Measurements from ENCODE around the gene MUC6.

MUC6 gene

DNA sequence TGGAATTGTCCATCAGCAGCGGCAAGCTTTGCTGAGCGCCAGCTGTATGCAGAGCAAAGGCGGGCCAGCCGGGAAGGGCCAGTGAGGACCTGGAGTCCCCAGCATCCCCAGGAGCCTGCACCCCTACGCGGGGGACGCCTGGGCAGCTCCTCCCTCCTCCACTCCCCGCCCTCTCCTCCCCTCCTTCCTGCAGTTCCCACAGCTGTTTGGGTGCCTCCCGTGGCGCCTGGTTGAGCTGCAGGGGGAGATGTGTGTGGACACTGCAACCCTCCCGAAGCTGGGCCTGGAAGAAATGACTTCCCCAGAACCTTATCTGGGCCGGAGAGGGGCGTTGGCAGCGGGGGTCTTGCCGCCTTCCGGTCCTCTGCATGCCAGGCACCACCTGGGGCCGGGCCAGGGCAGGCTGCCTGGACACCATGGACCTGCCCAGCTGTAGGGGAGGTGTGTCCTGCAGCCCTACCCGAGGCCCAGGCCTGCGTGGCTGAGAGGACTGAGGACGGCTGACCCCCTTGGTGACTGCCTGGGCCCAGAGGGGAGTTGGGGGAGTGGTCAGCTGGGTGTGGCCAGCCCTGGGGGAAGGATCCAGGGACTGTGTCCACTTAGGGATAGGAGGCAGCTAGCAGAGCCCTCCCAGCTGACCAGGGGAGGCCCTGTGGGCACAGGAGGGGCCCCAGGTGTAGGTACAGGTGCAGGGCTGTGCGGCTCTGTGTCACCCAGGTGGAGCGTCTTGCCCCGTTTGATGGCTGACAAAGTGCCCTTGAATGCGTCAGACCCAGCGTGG lies 16.8 kb upstream of the MUC6 start:
- TF ChIP-seq, protein P1, sequence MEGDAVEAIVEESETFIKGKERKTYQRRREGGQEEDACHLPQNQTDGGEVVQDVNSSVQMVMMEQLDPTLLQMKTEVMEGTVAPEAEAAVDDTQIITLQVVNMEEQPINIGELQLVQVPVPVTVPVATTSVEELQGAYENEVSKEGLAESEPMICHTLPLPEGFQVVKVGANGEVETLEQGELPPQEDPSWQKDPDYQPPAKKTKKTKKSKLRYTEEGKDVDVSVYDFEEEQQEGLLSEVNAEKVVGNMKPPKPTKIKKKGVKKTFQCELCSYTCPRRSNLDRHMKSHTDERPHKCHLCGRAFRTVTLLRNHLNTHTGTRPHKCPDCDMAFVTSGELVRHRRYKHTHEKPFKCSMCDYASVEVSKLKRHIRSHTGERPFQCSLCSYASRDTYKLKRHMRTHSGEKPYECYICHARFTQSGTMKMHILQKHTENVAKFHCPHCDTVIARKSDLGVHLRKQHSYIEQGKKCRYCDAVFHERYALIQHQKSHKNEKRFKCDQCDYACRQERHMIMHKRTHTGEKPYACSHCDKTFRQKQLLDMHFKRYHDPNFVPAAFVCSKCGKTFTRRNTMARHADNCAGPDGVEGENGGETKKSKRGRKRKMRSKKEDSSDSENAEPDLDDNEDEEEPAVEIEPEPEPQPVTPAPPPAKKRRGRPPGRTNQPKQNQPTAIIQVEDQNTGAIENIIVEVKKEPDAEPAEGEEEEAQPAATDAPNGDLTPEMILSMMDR (IDR thresholded peaks at IDR 0.05; ENCODE audit: low read depth, low read length), result no peak
- DNase-seq (ENCODE audit: extremely low read depth, low read depth), result no peak

DNA sequence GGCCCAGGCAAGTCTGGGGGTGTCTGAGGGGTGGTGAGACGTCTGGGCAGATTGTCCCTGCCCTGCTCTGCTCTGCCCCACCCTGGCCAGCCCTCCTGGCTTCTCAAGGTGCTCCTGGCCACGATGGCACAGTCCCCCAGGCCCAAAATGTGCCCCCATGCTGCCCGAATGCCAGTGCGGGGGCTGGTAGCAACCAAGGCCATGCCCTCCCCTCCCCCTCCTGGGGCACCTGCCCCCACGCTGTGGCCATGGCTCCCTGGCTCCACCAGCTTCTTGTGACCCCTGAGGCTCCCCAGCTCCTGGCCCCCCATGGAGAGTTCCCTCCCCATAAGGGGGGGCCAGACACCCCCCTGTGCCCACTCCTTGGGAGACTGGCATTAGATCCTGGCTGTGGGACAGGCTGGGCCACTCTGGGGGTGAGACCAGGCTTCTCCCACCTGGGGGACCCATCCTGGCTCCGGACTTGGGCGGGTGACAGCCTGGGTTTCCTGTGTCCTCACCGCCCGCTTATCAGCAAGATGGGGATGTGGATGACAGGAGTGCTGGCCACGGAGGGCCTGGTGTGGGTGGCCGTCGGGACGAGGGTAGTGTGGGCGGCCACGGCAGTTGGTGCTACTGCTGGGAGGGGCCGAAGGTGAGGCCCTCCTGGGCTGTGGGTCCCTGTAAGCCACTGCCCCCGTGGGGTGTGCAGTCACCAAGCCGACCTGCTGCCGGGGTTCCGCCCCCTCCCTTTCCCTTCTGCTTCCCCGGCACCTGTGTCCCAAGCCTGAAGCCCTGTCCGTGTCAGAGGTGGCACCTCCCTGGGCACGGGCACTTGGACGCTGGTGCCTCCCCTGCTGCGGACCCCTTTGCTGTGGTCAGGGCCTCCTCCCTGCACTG lies 15.9 kb upstream of the MUC6 start:
- TF ChIP-seq, protein P1 (IDR thresholded peaks at IDR 0.05; ENCODE audit: low read depth, low read length), result no peak
- no peak for DNase-seq (ENCODE audit: extremely low read depth, low read depth)

- TF ChIP-seq, protein P1 (IDR thresholded peaks at IDR 0.05; ENCODE audit: low read depth, low read length), result no peak
- DNase-seq (ENCODE audit: extremely low read depth, low read depth), result no peak
These were observed 15.0 kb upstream of the MUC6 start for GRCh38 chr11:1051356-1052132.

DNA sequence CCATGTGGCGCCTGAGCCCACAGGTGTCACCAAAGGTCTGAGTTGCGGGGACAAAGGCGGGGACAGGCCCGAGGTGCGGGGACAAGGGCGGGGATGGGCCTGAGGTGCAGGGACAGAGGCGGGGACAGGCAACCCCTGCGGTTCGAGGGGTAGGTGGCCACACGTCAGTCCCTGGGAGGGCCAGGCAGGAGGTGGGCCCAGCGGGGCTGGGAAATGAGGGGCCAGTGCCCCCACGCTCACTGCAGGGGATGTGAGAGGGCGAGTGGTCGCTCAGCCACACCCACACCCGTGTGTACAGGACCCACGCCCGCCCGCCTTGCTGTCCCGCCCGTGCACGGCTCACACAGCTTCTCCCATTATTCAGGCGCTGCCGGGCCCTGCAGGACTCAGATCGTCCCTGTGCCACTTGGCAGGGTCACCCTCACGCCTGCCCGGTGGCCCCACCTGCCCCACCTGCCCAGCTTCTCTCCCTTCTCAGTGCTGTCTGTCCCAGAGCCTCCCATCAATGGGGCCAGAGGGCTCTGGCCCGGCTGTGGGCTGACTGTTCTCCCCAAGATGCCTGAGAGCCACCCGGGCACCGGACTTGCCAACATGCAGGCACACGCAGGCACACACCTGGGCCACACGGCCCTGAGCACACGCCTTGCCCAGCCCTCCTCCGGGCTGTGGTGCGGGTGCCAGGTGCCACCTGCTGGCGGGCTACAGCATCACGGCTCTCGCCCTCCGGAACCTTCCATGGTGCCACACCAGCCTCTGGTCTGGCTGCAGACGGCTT lies 14.2 kb upstream of the MUC6 start:
- TF ChIP-seq, protein P1 (IDR thresholded peaks at IDR 0.05; ENCODE audit: low read depth, low read length), result peak; percentile 87
- peak; percentile 10 for DNase-seq (ENCODE audit: extremely low read depth, low read depth)

- TF ChIP-seq, protein P1 (IDR thresholded peaks at IDR 0.05; ENCODE audit: low read depth, low read length), result no peak
- DNase-seq (ENCODE audit: extremely low read depth, low read depth), result no peak
These were observed 13.5 kb upstream of the MUC6 start for GRCh38 chr11:1049911-1050580.

DNA sequence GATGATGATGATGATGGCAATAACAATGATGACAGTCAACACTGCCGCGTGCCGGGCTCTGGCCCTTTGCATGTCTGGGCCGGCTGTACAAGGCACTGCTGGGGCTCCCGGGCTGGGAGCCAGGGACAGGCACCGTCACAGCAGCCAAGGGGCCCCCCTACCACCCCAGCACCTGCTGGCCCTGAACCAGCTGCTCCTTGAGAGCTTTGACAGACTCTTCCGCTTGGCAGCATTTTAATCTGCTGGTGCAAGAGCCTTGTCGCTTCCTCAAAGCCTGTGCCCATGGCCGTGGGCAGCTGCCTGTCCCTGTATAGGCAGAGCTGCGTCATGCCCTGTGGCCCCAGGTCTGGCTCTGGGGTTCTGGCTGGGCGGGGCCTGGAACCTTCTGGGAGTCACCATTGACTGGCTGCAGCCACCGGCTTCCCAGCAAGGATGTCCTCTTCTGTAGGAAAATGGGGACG lies 12.9 kb upstream of the MUC6 start:
- DNase-seq (ENCODE audit: extremely low read depth, low read depth), result no peak
- TF ChIP-seq, protein P1 (IDR thresholded peaks at IDR 0.05; ENCODE audit: low read depth, low read length), result no peak
